Activated T-helper 2 cell treated with anti-CD3 and anti-CD28 coated beads, Interferon-gamma antibody, Interleukin-2, Interleukin-4, amounts not matched to agents 10 μg/mL and 5 μg/mL and 100 μg/mL, durations not matched to agents 14 hours and 24 hours and 36 hours (primary cell): Measurements from ENCODE around the gene UBTD1. TPM values are rescaled to one million over a fixed set of nuclear protein-coding genes. Genes with fewer than 3 reads are reported as not detected.

Experiments
- DNase-seq: peaks from one replicate; pipeline ENCODE4 v3.0.0; 2021; ENCODE audit warnings: low spot score
- H3K27ac Mint-ChIP-seq: one replicate; pipeline ENCODE4 v1.8.0; 2021; ENCODE audit warnings: mixed read lengths
- H3K27me3 Mint-ChIP-seq: one replicate; pipeline ENCODE4 v1.8.0; 2021; ENCODE audit warnings: low read depth, mixed read lengths
- H3K36me3 Mint-ChIP-seq: one replicate; pipeline ENCODE4 v1.8.0; 2021; ENCODE audit warnings: low read depth, mixed read lengths
- H3K4me1 Mint-ChIP-seq: one replicate; pipeline ENCODE4 v1.8.0; 2021; ENCODE audit warnings: low read depth, mixed read lengths
- H3K4me3 Mint-ChIP-seq: one replicate; pipeline ENCODE4 v1.8.0; 2021; ENCODE audit warnings: low read depth, mild to moderate bottlenecking, moderate library complexity, mixed read lengths
- H3K9me3 Mint-ChIP-seq: one replicate; pipeline ENCODE4 v1.8.0; 2021; ENCODE audit warnings: mixed read lengths
- intact Hi-C: fragments of 100-400 bp; cut with micrococcal nuclease; formaldehyde crosslinking; loops from one replicate; pipeline ENCODE4 v1.15.1; 2023
- total RNA-seq: library from RNA; stranded (reverse); gene quantifications from 2 replicates; pipeline ENCODE4 v1.2.3, GENCODE V29; 2022

Gene UBTD1
- total RNA-seq, 1 donor from 2014 or later, result 1.6 TPM

DNA sequence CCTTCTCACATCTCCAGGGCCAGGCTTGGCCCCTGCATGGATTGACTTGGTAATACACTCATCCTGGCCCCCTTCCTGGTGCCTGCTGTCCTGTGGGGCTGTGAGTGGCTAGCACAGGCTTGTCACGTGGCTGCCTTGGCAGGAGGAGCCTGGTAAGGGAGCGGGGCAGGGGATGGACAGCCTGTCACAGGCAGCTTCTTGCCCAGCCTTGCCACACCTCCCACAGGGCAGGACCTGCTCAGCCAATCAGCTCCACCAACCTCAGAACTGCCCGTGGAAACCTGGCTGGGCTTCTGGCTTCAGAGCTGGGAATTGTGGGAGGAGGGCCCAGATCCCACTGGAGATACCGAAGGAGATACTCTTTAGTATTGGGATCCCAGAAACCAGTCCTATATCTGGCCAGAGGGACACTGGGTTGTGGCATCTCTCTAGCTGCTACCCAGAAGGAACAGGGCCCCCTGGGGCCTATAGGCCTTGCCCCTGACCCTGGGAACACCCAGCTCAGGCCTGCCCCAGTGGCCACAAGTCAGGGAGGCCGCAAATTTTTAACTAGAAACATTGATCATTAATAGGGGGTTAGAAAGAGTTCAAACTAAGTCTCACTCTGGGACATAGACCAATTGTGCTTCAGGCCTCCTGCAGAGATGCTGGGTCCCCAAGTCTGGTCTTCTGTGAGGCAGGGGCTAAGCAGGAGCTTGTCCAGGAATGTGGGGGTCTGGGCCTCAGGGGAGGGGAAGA lies 85.5 kb downstream of the UBTD1 start, which contains the start of gene HOGA1:
HOGA1 (plus strand) TSS at position 330 of the 738 bp plus-strand sequence; CDS start at position 645, 315 bp downstream.
- Mint-ChIP-seq H3K27ac (no peak within 1 kb of the TSS), H3K4me3 (no peak within 1 kb of the TSS), H3K4me1 (no peaks in the 10 kb centered on the region), H3K36me3 (no peaks in the 10 kb centered on the region), H3K27me3 (peaks cover 2% of the 10 kb centered on the region), H3K9me3 (no peaks in the 10 kb centered on the region)
- no peak for DNase-seq
- intact Hi-C loops, result no loop called here

- Mint-ChIP-seq H3K4me3 (no peak overlapping the region), H3K27me3 (peaks cover 1% of the 10 kb centered on the region), H3K27ac (no peak overlapping the region), H3K9me3 (no peaks in the 10 kb centered on the region), H3K36me3 (no peaks in the 10 kb centered on the region), H3K4me1 (no peaks in the 10 kb centered on the region)
- no peak for DNase-seq
- intact Hi-C loops, result no loop called here
Observed at GRCh38 chr10:97584798-97585438, 86.2 kb downstream of the UBTD1 start.

GRCh38 chr10:97585439-97585811 lies 86.7 kb downstream of the UBTD1 start:
- no peak for DNase-seq
- Mint-ChIP-seq H3K4me3 (no peak overlapping the region), H3K9me3 (no peaks in the 10 kb centered on the region), H3K27me3 (no peaks in the 10 kb centered on the region), H3K4me1 (no peaks in the 10 kb centered on the region), H3K36me3 (no peaks in the 10 kb centered on the region), H3K27ac (no peak overlapping the region)
- intact Hi-C loops, result no loop called here

DNA sequence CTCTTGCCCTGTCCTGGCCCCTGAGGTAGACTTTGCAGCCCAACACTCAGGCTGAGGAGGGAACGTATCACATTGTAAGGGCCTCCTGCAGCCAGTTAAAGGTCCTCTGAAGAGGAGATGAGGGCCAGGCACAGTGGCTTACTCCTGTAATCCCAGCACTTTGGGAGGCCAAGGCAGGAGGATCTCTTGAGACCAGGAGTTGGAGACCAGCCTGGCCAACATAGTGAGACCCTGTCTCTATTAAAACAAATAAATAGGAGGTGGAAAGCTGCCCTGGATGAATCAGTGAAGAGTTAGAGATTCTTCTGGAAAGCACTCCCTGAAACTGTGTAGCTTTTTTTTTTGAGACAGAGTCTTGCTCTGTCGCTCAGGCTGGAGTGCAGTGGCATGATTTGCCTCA lies 88.5 kb downstream of the UBTD1 start:
- Mint-ChIP-seq H3K27me3 (no peaks in the 10 kb centered on the region), H3K9me3 (no peaks in the 10 kb centered on the region)
- intact Hi-C loops, result no loop called here

DNA sequence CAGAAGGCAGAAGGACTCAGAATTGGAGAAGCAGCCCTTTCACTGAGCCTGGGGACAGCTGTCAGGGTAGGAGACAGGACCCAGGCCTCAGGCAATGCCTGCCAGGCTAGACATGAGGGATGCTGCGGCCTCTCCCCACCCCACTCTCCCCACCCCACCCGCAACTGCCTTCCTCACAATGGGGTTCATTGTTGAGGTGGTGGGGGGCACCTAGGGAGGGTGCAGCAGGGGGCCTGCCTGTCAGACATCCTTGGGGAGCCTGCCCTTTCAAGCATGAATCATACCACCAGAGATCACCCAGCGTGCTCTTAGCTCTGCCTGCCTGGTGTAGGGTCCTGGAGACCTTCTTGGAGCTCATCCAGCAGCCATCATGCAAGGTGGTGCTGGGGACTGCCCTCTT lies 90.8 kb downstream of the UBTD1 start, which contains the start of gene C10orf62:
C10orf62 (plus strand) TSS at position 243 of the 400 bp plus-strand sequence. CDS start 177 bp downstream, outside the sequence.
- Mint-ChIP-seq H3K27ac (no peak within 1 kb of the TSS), H3K4me1 (no peaks in the 10 kb centered on the region), H3K4me3 (no peak within 1 kb of the TSS), H3K36me3 (no peaks in the 10 kb centered on the region), H3K27me3 (no peaks in the 10 kb centered on the region), H3K9me3 (no peaks in the 10 kb centered on the region)
- intact Hi-C loops, result no loop called here
- DNase-seq, result no peak

More for the DNA sequence above, 88.5 kb downstream of the UBTD1 start:
- Mint-ChIP-seq H3K27ac (no peak overlapping the region), H3K36me3 (no peaks in the 10 kb centered on the region), H3K4me3 (no peak overlapping the region), H3K4me1 (no peaks in the 10 kb centered on the region)
- DNase-seq, result no peak

DNA sequence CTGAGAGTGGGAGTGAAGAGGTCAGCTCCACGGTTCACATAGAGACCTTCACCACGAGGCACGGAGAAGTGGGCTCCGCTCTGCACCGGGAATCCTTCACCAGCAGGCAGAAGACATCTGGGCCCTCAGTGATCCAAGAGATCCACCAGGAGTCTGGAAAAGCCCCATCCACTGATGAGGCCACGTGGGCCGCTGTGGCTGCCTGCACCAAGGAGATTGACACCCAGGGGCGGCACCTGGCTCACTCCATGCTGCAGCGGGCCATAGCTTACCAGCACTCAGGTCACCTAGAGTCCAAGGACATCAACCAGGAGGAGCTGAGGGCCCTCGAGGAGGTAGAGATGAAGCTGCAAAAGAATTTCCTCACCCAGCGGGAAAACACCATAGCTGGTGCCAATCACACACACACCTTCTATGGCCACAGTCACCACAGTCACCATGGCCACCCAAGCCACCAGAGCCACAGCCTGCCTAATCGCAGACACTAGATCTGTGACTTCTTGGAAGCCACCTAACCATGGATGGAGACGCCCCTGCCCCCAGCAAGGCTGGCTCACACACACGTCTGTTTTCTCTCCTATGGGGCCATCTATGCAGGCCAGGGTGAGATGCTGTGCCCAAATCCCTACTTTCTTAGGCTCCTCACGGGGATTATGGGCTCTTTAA lies 91.5 kb downstream of the UBTD1 start:
- Mint-ChIP-seq H3K4me1 (no peaks in the 10 kb centered on the region), H3K9me3 (no peaks in the 10 kb centered on the region), H3K27me3 (no peaks in the 10 kb centered on the region), H3K27ac (no peak overlapping the region), H3K4me3 (no peak overlapping the region), H3K36me3 (no peaks in the 10 kb centered on the region)
- intact Hi-C loops, result no loop called here
- no peak for DNase-seq

- no peaks in the 10 kb centered on the region for H3K36me3 Mint-ChIP-seq
- intact Hi-C loops, result no loop called here
- H3K4me3 Mint-ChIP-seq, result no peak overlapping the region
Observed at GRCh38 chr10:97590748-97591495, 92.2 kb downstream of the UBTD1 start.

GRCh38 chr10:97593421-97593820 lies 94.7 kb downstream of the UBTD1 start:
- no peaks in the 10 kb centered on the region for H3K9me3 Mint-ChIP-seq
- H3K27ac Mint-ChIP-seq, result no peak overlapping the region
- H3K4me3 Mint-ChIP-seq, result no peak overlapping the region
- no peaks in the 10 kb centered on the region for H3K36me3 Mint-ChIP-seq
- DNase-seq, result no peak
- H3K4me1 Mint-ChIP-seq, result no peaks in the 10 kb centered on the region
- no peaks in the 10 kb centered on the region for H3K27me3 Mint-ChIP-seq
- intact Hi-C loops, result no loop called here

More at GRCh38 chr10:97590748-97591495, 92.2 kb downstream of the UBTD1 start:
- H3K27me3 Mint-ChIP-seq, result no peaks in the 10 kb centered on the region
- DNase-seq, result no peak
- H3K9me3 Mint-ChIP-seq, result no peaks in the 10 kb centered on the region
- H3K27ac Mint-ChIP-seq, result no peak overlapping the region
- no peaks in the 10 kb centered on the region for H3K4me1 Mint-ChIP-seq

DNA sequence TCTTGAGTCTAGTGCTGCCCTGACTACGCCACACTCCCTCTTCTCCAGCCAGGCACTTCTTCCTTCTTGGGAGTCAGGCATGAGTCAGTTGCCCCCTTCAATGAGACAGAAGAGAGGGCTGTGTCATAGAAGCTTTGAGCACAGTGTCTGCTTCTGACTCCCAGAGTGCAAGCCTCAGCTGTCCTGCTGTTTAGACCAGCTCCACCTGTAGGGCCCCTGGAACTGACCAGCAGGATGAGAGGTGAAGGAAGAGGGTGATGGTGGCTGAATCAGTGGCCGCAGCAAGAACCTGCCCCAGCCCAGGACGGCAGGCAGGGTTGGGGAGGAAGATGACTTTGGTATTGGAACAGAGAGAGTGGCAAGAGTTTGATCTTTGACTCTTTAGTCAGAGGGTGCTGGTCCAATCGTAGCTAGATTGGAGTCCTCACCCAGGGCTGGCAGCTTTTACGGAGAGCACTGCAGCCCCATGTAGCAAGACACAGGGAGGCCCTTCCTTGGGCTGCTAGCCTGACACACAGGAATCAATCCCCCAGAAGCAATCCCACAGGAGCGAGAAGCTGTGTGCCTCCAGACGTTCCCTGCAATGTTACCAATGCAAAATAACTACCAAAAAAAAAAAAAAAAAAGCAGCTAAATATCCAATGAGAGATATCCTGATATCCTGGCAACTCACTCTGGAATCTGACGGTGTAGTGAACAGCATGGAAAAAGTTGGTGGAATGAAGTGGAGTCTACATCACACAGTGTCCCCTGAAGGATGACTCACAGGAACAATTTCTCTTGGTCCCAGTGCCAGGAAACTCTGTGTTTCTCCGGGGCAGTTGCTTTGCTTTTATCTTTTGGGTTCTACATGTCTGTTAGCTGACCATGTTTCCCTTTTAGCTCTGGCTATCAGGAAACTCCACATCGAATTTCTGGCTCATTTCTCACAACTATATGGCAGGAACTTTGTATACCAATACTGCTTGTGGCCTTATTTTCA lies 97.7 kb downstream of the UBTD1 start:
- no peaks in the 10 kb centered on the region for H3K4me1 Mint-ChIP-seq
- H3K27me3 Mint-ChIP-seq, result no peaks in the 10 kb centered on the region
- no peak overlapping the region for H3K4me3 Mint-ChIP-seq
- no peak for DNase-seq
- no peak overlapping the region for H3K27ac Mint-ChIP-seq
- no peaks in the 10 kb centered on the region for H3K9me3 Mint-ChIP-seq
- H3K36me3 Mint-ChIP-seq, result no peaks in the 10 kb centered on the region
- intact Hi-C loops, result no loop called here

DNA sequence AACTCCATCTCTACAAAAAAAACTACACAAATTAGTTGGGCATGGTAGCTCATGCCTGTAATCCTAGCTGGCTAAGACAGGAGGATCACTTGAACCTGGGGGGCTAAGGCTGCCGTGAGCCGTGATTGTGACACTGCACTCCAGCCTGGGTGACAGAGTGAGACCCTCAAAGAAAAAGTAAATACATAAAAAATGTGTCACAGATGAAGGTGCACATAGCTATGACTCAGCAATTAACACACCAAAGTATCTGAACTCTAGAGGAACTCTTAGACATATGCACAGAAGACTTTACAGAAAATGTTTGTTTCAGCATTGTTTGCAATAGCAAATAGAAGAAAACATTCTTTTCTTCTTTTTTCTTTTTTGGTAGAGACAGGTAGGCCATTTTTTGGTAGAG lies 99.1 kb downstream of the UBTD1 start:
- no peaks in the 10 kb centered on the region for H3K4me1 Mint-ChIP-seq
- intact Hi-C loops, result no loop called here
- H3K36me3 Mint-ChIP-seq, result no peaks in the 10 kb centered on the region
- no peak for DNase-seq
- no peak overlapping the region for H3K4me3 Mint-ChIP-seq
- H3K9me3 Mint-ChIP-seq, result no peaks in the 10 kb centered on the region
- H3K27ac Mint-ChIP-seq, result no peak overlapping the region
- H3K27me3 Mint-ChIP-seq, result no peaks in the 10 kb centered on the region

DNA sequence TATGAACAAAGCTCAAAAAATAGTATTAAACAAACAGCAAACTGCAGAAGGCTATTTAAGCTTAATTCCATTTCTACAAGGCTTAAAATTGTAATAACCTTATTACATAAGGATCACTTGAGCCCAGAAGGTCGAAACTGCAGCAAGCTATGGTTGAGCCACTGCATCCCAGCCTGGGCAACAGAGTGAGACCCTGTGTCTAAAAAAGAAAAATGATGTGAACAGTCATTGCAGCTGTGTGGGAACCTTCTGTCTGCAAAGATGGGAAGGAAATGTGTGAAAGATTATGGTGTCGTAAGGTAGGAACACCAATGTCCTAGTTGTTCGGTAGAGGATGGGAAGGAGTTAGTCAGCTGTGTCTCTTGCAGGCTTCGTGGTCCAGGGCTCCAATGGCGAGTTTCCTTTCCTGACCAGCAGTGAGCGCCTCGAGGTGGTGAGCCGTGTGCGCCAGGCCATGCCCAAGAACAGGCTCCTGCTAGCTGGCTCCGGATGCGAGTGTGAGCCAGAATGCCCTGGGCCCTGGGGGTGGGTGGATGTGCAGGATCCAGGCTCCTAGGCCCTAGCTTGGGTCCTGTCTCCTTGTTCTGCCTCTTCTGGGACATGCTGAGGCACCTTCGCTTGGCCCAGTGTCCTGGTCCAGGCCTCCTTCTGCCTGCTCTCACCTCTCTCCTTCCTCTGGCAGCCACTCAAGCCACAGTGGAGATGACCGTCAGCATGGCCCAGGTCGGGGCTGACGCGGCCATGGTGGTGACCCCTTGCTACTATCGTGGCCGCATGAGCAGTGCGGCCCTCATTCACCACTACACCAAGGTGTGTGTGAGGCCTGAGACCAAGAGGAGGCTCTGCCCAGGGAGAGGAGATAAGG lies 99.9 kb downstream of the UBTD1 start:
- Mint-ChIP-seq H3K4me3 (no peak overlapping the region), H3K27me3 (no peaks in the 10 kb centered on the region), H3K4me1 (no peaks in the 10 kb centered on the region), H3K36me3 (no peaks in the 10 kb centered on the region), H3K9me3 (no peaks in the 10 kb centered on the region), H3K27ac (no peak overlapping the region)
- intact Hi-C loops, result no loop called here
- DNase-seq, result no peak
